IMR-90 (cell line): ENCODE measurements around the gene SPATA25. TPM values are rescaled to one million over a fixed set of nuclear protein-coding genes. Genes with fewer than 3 reads are reported as not detected.

ENCODE experiments used
- ATAC-seq: fragments of 200-7000 bp; cut with Tn5 transposase; 2 replicates; pipeline ENCODE4 v1.9.1; 2020; ENCODE audit warnings: low read depth, mild to moderate bottlenecking, moderate library complexity
- BruUV-seq: library from RNA; stranded (reverse); fragments of 400-500 nt; replicated peaks from 2 replicates; lab custom pipeline; 2021; lab: Mats Ljungman, UMichigan
- CTCF ChIA-PET: fragments of 300-600 bp; formaldehyde crosslinking; extraction: SDS; loops from one replicate; lab custom pipeline; 2021; ENCODE audit warnings: antibody characterized with exemption; lab: Yijun Ruan, JAX
- POLR2A ChIA-PET: fragments of 300-600 bp; sonication (Branson Sonifier 250); formaldehyde crosslinking; loops from one replicate; lab custom pipeline; 2022; ENCODE audit warnings: antibody characterized with exemption; ENCODE audit not compliant: unreplicated experiment; lab: Charles Lee
- DNase-seq: peaks from one replicate; pipeline ENCODE4 v3.0.0; 2013
- H2AFZ ChIP-seq: replicated peaks from 2 replicates; pipeline ENCODE3; 2013; ENCODE audit warnings: low read length, mild to moderate bottlenecking; ENCODE audit not compliant: poor library complexity
- H2AK5ac ChIP-seq: 2 replicates; pipeline ENCODE4 v1.6.1; 2013; ENCODE audit warnings: low read depth, low read length, inconsistent platforms
- H2AK9ac ChIP-seq: replicated peaks from 2 replicates; pipeline ENCODE3; 2013; ENCODE audit warnings: mild to moderate bottlenecking, low read depth, low read length, moderate library complexity; ENCODE audit not compliant: poor library complexity
- H2BK120ac ChIP-seq: 2 replicates; pipeline ENCODE4 v1.6.1; 2013; ENCODE audit warnings: low read depth, low read length, inconsistent platforms
- H2BK15ac ChIP-seq: 3 replicates; pipeline ENCODE4 v1.6.1; 2013; ENCODE audit warnings: low read depth, low read length, inconsistent platforms
- H2BK20ac ChIP-seq: 2 replicates; pipeline ENCODE4 v1.6.1; 2013; ENCODE audit warnings: low read depth, mild to moderate bottlenecking, inconsistent platforms, low read length, moderate library complexity
- H2BK5ac ChIP-seq: 2 replicates; pipeline ENCODE4 v1.6.1; 2013; ENCODE audit warnings: mild to moderate bottlenecking, low read depth, low read length, inconsistent platforms; ENCODE audit not compliant: poor library complexity, severe bottlenecking
- H3K14ac ChIP-seq: replicated peaks from 2 replicates; pipeline ENCODE4 v1.6.1; 2013; ENCODE audit warnings: low read depth, low read length, inconsistent platforms
- H3K18ac ChIP-seq: 2 replicates; pipeline ENCODE4 v1.6.1; 2013; ENCODE audit warnings: low read depth, low read length, control low read depth
- H3K23ac ChIP-seq: 2 replicates; pipeline ENCODE4 v1.6.1; 2013; ENCODE audit warnings: low read depth, low read length, inconsistent platforms
- H3K27ac ChIP-seq: 2 replicates; pipeline ENCODE4 v1.5.1; 2013; ENCODE audit warnings: mild to moderate bottlenecking, control low read depth, low read length; ENCODE audit not compliant: insufficient read depth
- H3K27me3 ChIP-seq: 2 replicates; pipeline ENCODE4 v1.6.1; 2013; ENCODE audit warnings: low read length; ENCODE audit not compliant: control insufficient read depth, insufficient read depth
- H3K36me3 ChIP-seq: 2 replicates; pipeline ENCODE4 v1.6.1; 2013; ENCODE audit warnings: low read length, mixed read lengths; ENCODE audit not compliant: control insufficient read depth, insufficient read depth
- H3K4ac ChIP-seq: 2 replicates; pipeline ENCODE4 v1.6.1; 2013; ENCODE audit warnings: low read depth, low read length, inconsistent platforms
- H3K4me1 ChIP-seq: 2 replicates; pipeline ENCODE4 v1.6.1; 2013; ENCODE audit warnings: low read length, mixed read lengths; ENCODE audit not compliant: control insufficient read depth, insufficient read depth
- H3K4me2 ChIP-seq: 2 replicates; pipeline ENCODE4 v1.6.1; 2013; ENCODE audit warnings: low read depth, mild to moderate bottlenecking, control low read depth, low read length, moderate library complexity
- H3K4me3 ChIP-seq: 2 replicates; pipeline ENCODE4 v1.5.1; 2013; ENCODE audit warnings: low read depth, mild to moderate bottlenecking, control low read depth, low read length, moderate library complexity; ENCODE audit not compliant: insufficient read depth
- H3K56ac ChIP-seq: 2 replicates; pipeline ENCODE4 v1.6.1; 2013; ENCODE audit warnings: low read length, inconsistent platforms; ENCODE audit not compliant: insufficient read depth; ENCODE audit errors: extremely low read depth
- H3K79me1 ChIP-seq, 2 experiments: 2 replicates each; pipeline ENCODE4 v1.6.1; 2013; ENCODE audit warnings: low read length in 2 of 2, inconsistent platforms in 1 of 2, low read depth in 1 of 2
- H3K9ac ChIP-seq: 2 replicates; pipeline ENCODE4 v1.6.1; 2013; ENCODE audit warnings: low read depth, low read length, control low read depth
- H3K9me1 ChIP-seq: 2 replicates; pipeline ENCODE4 v1.6.1; 2013; ENCODE audit warnings: low read length, inconsistent platforms; ENCODE audit not compliant: insufficient read depth
- H3K9me3 ChIP-seq: 2 replicates; pipeline ENCODE4 v1.6.1; 2013; ENCODE audit warnings: low read length; ENCODE audit not compliant: control insufficient read depth, insufficient read depth
- H4K20me1 ChIP-seq: 2 replicates; pipeline ENCODE4 v1.6.1; 2013; ENCODE audit warnings: low read length, inconsistent platforms; ENCODE audit not compliant: insufficient read depth
- H4K5ac ChIP-seq: 2 replicates; pipeline ENCODE4 v1.6.1; 2013; ENCODE audit warnings: mild to moderate bottlenecking, low read depth, low read length, control low read depth
- H4K8ac ChIP-seq, 2 experiments: 2 replicates each; pipeline ENCODE4 v1.6.1; 2013; ENCODE audit warnings: low read depth in 2 of 2, low read length in 2 of 2, control low read depth in 1 of 2, inconsistent platforms in 1 of 2
- H4K91ac ChIP-seq: 2 replicates; pipeline ENCODE4 v1.6.1; 2013; ENCODE audit warnings: low read depth, low read length, inconsistent platforms; ENCODE audit not compliant: insufficient read depth
- CHD1 ChIP-seq: IDR thresholded peaks from 2 replicates; pipeline ENCODE4 v1.6.1; 2012; ENCODE audit warnings: low read depth, low read length, improper control_type of control experiment
- FOS ChIP-seq: fragments of 150-350 bp; IDR thresholded peaks from 2 replicates; pipeline ENCODE4 v1.6.1; 2016; ENCODE audit warnings: low read depth, low read length
- MAZ ChIP-seq: IDR thresholded peaks from 2 replicates; pipeline ENCODE4 v1.6.1; 2012; ENCODE audit warnings: low read depth, mild to moderate bottlenecking, low read length, improper control_type of control experiment, moderate library complexity, borderline replicate concordance
- RFX5 ChIP-seq: IDR thresholded peaks from 2 replicates; pipeline ENCODE4 v1.8.0; 2012; ENCODE audit warnings: low read depth, mild to moderate bottlenecking, low read length, moderate library complexity
- WGBS, 2 experiments: methylation state at CpG; one replicate each; pipeline versions ENCODE4 v1.1.5 to v1.1.7; 2013; ENCODE audit warnings: missing lambda C conversion rate in 2 of 2; ENCODE audit not compliant: insufficient read length in 1 of 2; ENCODE audit errors: extremely low coverage in 2 of 2; 5-methylcytosine and 5-hydroxymethylcytosine counted together
- dilution Hi-C: fragments of 300-500 bp; cut with HindIII; formaldehyde crosslinking; loops from one replicate; pipeline ENCODE4 v1.14.3; 2018; ENCODE audit warnings: low sequenced_read_pairs; ENCODE audit not compliant: unreplicated experiment
- in situ Hi-C: fragments of 300-500 bp; cut with MboI; formaldehyde crosslinking; loops from 3 replicates; pipeline ENCODE4 v1.14.3; 2019; ENCODE audit warnings: low sequenced_read_pairs, inconsistent platforms, mixed read lengths
- intact Hi-C: fragments of 100-400 bp; cut with micrococcal nuclease; formaldehyde crosslinking; loops from 2 replicates; pipeline ENCODE4 v1.10.0; 2022
- polyA plus RNA-seq, 3 experiments: library from polyadenylated mRNA; depleted of rRNA; stranded (reverse); fragments of >200 nt; gene quantifications; 2 replicates each; pipeline ENCODE4 v1.2.3, GENCODE V29; 2012; ENCODE audit warnings: low replicate concordance in 1 of 3
- total RNA-seq: library from RNA; depleted of rRNA; stranded (reverse); fragments of >200 nt; gene quantifications from 2 replicates; pipeline ENCODE4 v1.2.3, GENCODE V29; 2012

SPATA25 gene
- total and polyA plus RNA-seq, 2 of the 4 experiments (the other 2 are of a cell fraction), result 0.18 to 0.36 TPM

DNA sequence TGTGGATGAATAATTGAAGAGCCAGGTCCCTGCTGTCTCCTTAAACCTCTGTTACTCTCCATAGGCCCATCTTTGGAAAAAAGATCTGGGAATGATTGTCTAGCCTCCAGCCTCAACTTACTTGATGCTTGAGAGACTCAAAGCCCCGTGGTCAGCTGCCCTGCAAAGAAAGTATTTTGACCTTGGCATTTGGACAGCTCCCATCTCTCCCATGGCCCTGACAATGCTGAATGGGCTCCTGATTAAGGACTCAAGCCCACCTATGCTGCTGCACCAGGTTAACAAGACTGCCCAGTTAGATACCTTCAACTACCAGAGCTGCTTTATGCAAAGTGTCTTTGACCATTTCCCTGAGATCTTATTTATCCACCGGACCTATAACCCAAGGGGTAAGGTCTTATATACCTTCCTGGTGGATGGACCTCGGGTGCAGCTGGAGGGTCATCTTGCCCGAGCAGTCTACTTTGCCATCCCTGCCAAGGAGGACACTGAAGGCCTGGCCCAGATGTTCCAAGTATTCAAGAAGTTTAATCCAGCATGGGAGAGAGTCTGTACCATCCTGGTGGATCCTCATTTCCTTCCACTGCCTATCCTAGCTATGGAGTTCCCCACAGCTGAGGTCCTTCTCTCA is 4.8 kb downstream of the SPATA25 start:
- in situ Hi-C loops, result no loop called here

More for the DNA sequence above, 4.8 kb downstream of the SPATA25 start:
- no TSS peak for BruUV-seq
- H3K14ac ChIP-seq, result no peak overlapping the region
- H3K56ac ChIP-seq, result no peak overlapping the region
- H3K23ac ChIP-seq, result no peak overlapping the region
- H3K4ac ChIP-seq, result no peak overlapping the region
- no peaks in the 10 kb centered on the region; the same call in 1 of the 2 replicates for H4K20me1 ChIP-seq
- ChIA-PET POLR2A (no interaction called here), CTCF (interaction anchor here (0.6 kb wide), 1 partner anchor 431 kb away, joined by 3 read pairs; no protein-coding TSS in a partner anchor)
- no peak overlapping the region for H2BK5ac ChIP-seq
- TF ChIP-seq MAZ, result no peak
- TF ChIP-seq CHD1, result no peak
- no peak for TF ChIP-seq RFX5
- no peak for TF ChIP-seq FOS
- ATAC-seq, result no peak
- peaks cover 2% of the 10 kb centered on the region; the same call in 1 of the 2 replicates for H3K4me1 ChIP-seq
- peaks cover 32% of the 10 kb centered on the region for H3K36me3 ChIP-seq
- no peak overlapping the region for H2AFZ ChIP-seq
- H4K8ac ChIP-seq, result no peak overlapping the region
- no peak overlapping the region for H3K9ac ChIP-seq
- H3K4me3 ChIP-seq, result no peak overlapping the region
- H3K18ac ChIP-seq, result no peak overlapping the region
- H3K27me3 ChIP-seq, result no peaks in the 10 kb centered on the region
- H3K79me1 ChIP-seq, result peaks cover 11 to 48% of the 10 kb centered on the region in 2 experiments; a peak in 3 of 4 replicates
- no peak overlapping the region for H3K4me2 ChIP-seq
- dilution Hi-C loops, result no loop called here
- no peak overlapping the region for H2BK15ac ChIP-seq
- no peak overlapping the region for H2BK20ac ChIP-seq
- peaks cover 4% of the 10 kb centered on the region for H3K9me1 ChIP-seq
- no peak overlapping the region for H2BK120ac ChIP-seq
- DNase-seq, result no peak
- no peak overlapping the region for H4K91ac ChIP-seq
- no peak overlapping the region for H2AK5ac ChIP-seq
- no peaks in the 10 kb centered on the region for H3K9me3 ChIP-seq
- WGBS, 2 experiments, result 82% methylated on average over 3 of the region's 4 CpGs; no CpG with 5 or more reads in 1 of the 2 experiments
- H3K27ac ChIP-seq, result no peak overlapping the region
- intact Hi-C loops, result no loop called here
- H2AK9ac ChIP-seq, result no peak overlapping the region
- no peak overlapping the region for H4K5ac ChIP-seq
